H9 (cell line): ENCODE data around the gene SH2D1B. TPM values are rescaled to one million over a fixed set of nuclear protein-coding genes. Genes with fewer than 3 reads are reported as not detected.

ENCODE experiments used
- DNase-seq: peaks from one replicate; pipeline ENCODE4 v3.0.0-alpha.2; 2017
- H2AFZ ChIP-seq: one replicate; pipeline ENCODE4 v1.6.1; 2013; ENCODE audit warnings: mild to moderate bottlenecking, low read length, control low read depth, moderate library complexity
- H2AK5ac ChIP-seq: 2 replicates; pipeline ENCODE4 v1.6.1; 2013; ENCODE audit warnings: low read length, control low read depth, mixed read lengths; ENCODE audit not compliant: insufficient read length
- H2BK120ac ChIP-seq: one replicate; pipeline ENCODE4 v1.6.1; 2013; ENCODE audit warnings: low read depth, mild to moderate bottlenecking, low read length, control low read depth, inconsistent platforms; ENCODE audit not compliant: poor library complexity, severe bottlenecking
- H2BK12ac ChIP-seq: 2 replicates; pipeline ENCODE4 v1.6.1; 2013; ENCODE audit warnings: low read length, control low read depth, mixed read lengths, low read depth; ENCODE audit not compliant: insufficient read length
- H2BK15ac ChIP-seq: 2 replicates; pipeline ENCODE4 v1.6.1; 2013; ENCODE audit warnings: low read depth, low read length, control low read depth
- H2BK20ac ChIP-seq: one replicate; pipeline ENCODE4 v1.6.1; 2013; ENCODE audit warnings: low read depth, mild to moderate bottlenecking, low read length, control low read depth, inconsistent platforms; ENCODE audit not compliant: poor library complexity, severe bottlenecking
- H2BK5ac ChIP-seq: 2 replicates; pipeline ENCODE4 v1.6.1; 2013; ENCODE audit warnings: low read length, control low read depth, mixed read lengths; ENCODE audit not compliant: insufficient read length
- H3K14ac ChIP-seq: 2 replicates; pipeline ENCODE4 v1.6.1; 2013; ENCODE audit warnings: low read length, control low read depth; ENCODE audit not compliant: insufficient read depth
- H3K18ac ChIP-seq: 2 replicates; pipeline ENCODE4 v1.6.1; 2013; ENCODE audit warnings: low read depth, mild to moderate bottlenecking, mixed read lengths, low read length, control low read depth; ENCODE audit not compliant: insufficient read length
- H3K23ac ChIP-seq: 2 replicates; pipeline ENCODE4 v1.6.1; 2013; ENCODE audit warnings: low read length, control low read depth, mixed read lengths, low read depth; ENCODE audit not compliant: insufficient read length
- H3K23me2 ChIP-seq: 2 replicates; pipeline ENCODE4 v1.6.1; 2013; ENCODE audit warnings: low read depth, mild to moderate bottlenecking, mixed read lengths, low read length, control low read depth; ENCODE audit not compliant: insufficient read length, poor library complexity, severe bottlenecking
- H3K27ac ChIP-seq: 2 replicates; pipeline ENCODE4 v1.5.1; 2013; ENCODE audit warnings: low read length, control low read depth, mixed read lengths, low read depth; ENCODE audit not compliant: insufficient read length
- H3K27me3 ChIP-seq: 2 replicates; pipeline ENCODE4 v1.6.1; 2013; ENCODE audit warnings: low read length, control low read depth, inconsistent platforms; ENCODE audit not compliant: insufficient read depth
- H3K4ac ChIP-seq: 2 replicates; pipeline ENCODE4 v1.6.1; 2013; ENCODE audit warnings: low read depth, mild to moderate bottlenecking, control low read depth, inconsistent platforms, low read length, moderate library complexity
- H3K4me1 ChIP-seq: 2 replicates; pipeline ENCODE4 v1.6.1; 2013; ENCODE audit warnings: low read length, control low read depth, inconsistent platforms; ENCODE audit not compliant: insufficient read depth
- H3K4me2 ChIP-seq: 2 replicates; pipeline ENCODE4 v1.6.1; 2013; ENCODE audit warnings: low read length, control low read depth, mixed read lengths; ENCODE audit not compliant: insufficient read length, insufficient read depth
- H3K56ac ChIP-seq: 2 replicates; pipeline ENCODE4 v1.6.1; 2013; ENCODE audit warnings: low read depth, mild to moderate bottlenecking, mixed read lengths, low read length, control low read depth; ENCODE audit not compliant: insufficient read length
- H3K79me1 ChIP-seq: 2 replicates; pipeline ENCODE4 v1.6.1; 2013; ENCODE audit warnings: low read depth, mild to moderate bottlenecking, moderate library complexity, low read length, control low read depth, inconsistent platforms; ENCODE audit not compliant: insufficient read depth, poor library complexity, severe bottlenecking
- H3K79me2 ChIP-seq: 2 replicates; pipeline ENCODE4 v1.6.1; 2013; ENCODE audit warnings: low read length, control low read depth, inconsistent platforms; ENCODE audit not compliant: insufficient read depth
- H3K9ac ChIP-seq: 2 replicates; pipeline ENCODE4 v1.6.1; 2013; ENCODE audit warnings: low read length, control low read depth, mixed read lengths; ENCODE audit not compliant: insufficient read length; ENCODE audit errors: extremely low read depth
- H3K9me3 ChIP-seq: one replicate; pipeline ENCODE4 v1.6.1; 2013; ENCODE audit warnings: low read depth, low read length, inconsistent platforms; ENCODE audit not compliant: control insufficient read depth
- H3T11ph ChIP-seq: one replicate; pipeline ENCODE4 v1.6.1; 2013; ENCODE audit warnings: mild to moderate bottlenecking, low read length, control low read depth, inconsistent platforms
- H4K20me1 ChIP-seq: one replicate; pipeline ENCODE4 v1.6.1; 2013; ENCODE audit not compliant: control insufficient read depth, insufficient read length, insufficient read depth
- H4K5ac ChIP-seq: 2 replicates; pipeline ENCODE4 v1.6.1; 2013; ENCODE audit warnings: low read depth, mild to moderate bottlenecking, mixed read lengths, low read length, control low read depth; ENCODE audit not compliant: insufficient read length
- H4K8ac ChIP-seq: replicated peaks from 2 replicates; pipeline ENCODE4 v1.6.1; 2013; ENCODE audit warnings: low read length, control low read depth, mixed read lengths, low read depth; ENCODE audit not compliant: insufficient read length
- H4K91ac ChIP-seq: 2 replicates; pipeline ENCODE4 v1.6.1; 2013; ENCODE audit warnings: low read depth, mild to moderate bottlenecking, moderate library complexity, mixed read lengths, low read length, control low read depth; ENCODE audit not compliant: insufficient read length
- H3K27ac Mint-ChIP-seq, 3 experiments: 2 replicates in 2 of 3; 3 replicates in 1 of 3; pipeline ENCODE4 v1.8.0; 2020 to 2021; ENCODE audit warnings: mixed read lengths in 3 of 3, mild to moderate bottlenecking in 1 of 3, moderate library complexity in 1 of 3
- H3K27me3 Mint-ChIP-seq: 2 replicates; pipeline ENCODE4 v1.8.0; 2021; ENCODE audit warnings: low read depth, mild to moderate bottlenecking, moderate library complexity, mixed read lengths
- H3K36me3 Mint-ChIP-seq, 3 experiments: 2 replicates in 2 of 3; 3 replicates in 1 of 3; pipeline ENCODE4 v1.8.0; 2020 to 2021; ENCODE audit warnings: low read depth in 3 of 3, mixed read lengths in 3 of 3; ENCODE audit not compliant: insufficient read depth in 1 of 3
- H3K4me1 Mint-ChIP-seq, 2 experiments: 2 replicates each; pipeline ENCODE4 v1.8.0; 2020; ENCODE audit warnings: mixed read lengths in 2 of 2
- H3K4me3 Mint-ChIP-seq, 2 experiments: 2 replicates in 1 of 2; 3 replicates in 1 of 2; pipeline ENCODE4 v1.8.0; 2020 to 2021; ENCODE audit warnings: mild to moderate bottlenecking in 2 of 2, mixed read lengths in 2 of 2, moderate library complexity in 1 of 2
- H3K9me3 Mint-ChIP-seq, 2 experiments: 2 replicates in 1 of 2; 3 replicates in 1 of 2; pipeline ENCODE4 v1.8.0; 2020; ENCODE audit warnings: mild to moderate bottlenecking in 2 of 2, mixed read lengths in 2 of 2, moderate library complexity in 1 of 2
- WGBS: extraction: QIAGEN DNeasy Blood & Tissue Kit; methylation state at CpG from one replicate; pipeline ENCODE4 v1.1.7; 2013; ENCODE audit warnings: missing lambda C conversion rate, low lambda C conversion rate, mixed read lengths; ENCODE audit not compliant: insufficient read length; ENCODE audit errors: extremely low coverage; 5-methylcytosine and 5-hydroxymethylcytosine counted together
- total RNA-seq: library from RNA; stranded (reverse); gene quantifications from 2 replicates; pipeline ENCODE4 v1.2.1, GENCODE V29; 2021
- TF ChIP-seq, protein P1 (sequence below): fragments of 200-600 bp; sonication (generic); conservative IDR thresholded peaks from 3 replicates; pipeline ENCODE4 v1.8.0; 2021; ENCODE audit warnings: antibody characterized with exemption, mild to moderate bottlenecking

Gene SH2D1B
- total RNA-seq, 1 experiment from 2014 or later = not detected

DNA sequence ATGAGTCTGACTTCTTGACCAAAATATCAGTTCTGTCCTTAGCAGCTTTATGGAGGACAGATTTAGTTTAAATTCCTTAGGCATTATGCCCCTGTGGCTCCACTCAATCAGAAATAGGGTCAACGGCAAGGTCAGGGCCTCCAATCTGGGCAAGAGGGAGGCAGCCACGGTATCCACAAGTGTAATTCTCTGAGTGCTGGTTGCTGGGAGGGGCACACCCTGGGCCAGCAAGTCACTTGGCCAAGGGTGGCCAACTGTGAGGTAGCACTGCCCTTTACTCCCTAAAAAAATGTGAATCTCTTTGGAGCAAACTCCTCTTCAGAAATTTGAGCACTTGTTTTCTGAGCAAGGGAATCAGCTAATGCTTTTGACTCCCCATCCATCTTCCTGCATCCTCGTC, 48.1 kb downstream of the SH2D1B start:
- WGBS = no CpG with 5 or more reads among the region's 3 CpGs
- H3K27ac ChIP-seq = no peak overlapping the region

More for the DNA sequence above, 48.1 kb downstream of the SH2D1B start:
- no peak overlapping the region for H4K8ac ChIP-seq
- H3K4me2 ChIP-seq = no peak overlapping the region
- no peaks in the 10 kb centered on the region for H3K9me3 ChIP-seq
- no peak overlapping the region for H3K14ac ChIP-seq
- no peak overlapping the region for H4K5ac ChIP-seq
- Mint-ChIP-seq H3K4me3 (no peak overlapping the region), H3K9me3 (no peaks in the 10 kb centered on the region), H3K4me1 (peaks cover 0 to 7% of the 10 kb centered on the region in 2 experiments; a peak in 2 of 4 replicates), H3K36me3 (peaks cover 0 to 12% (median 3%) of the 10 kb centered on the region in 3 experiments; a peak in 4 of 7 replicates), H3K27me3 (no peaks in the 10 kb centered on the region), H3K27ac (no peak overlapping the region; a peak in 1 of 7 replicates)
- no peaks in the 10 kb centered on the region for H3K23me2 ChIP-seq
- no peak overlapping the region for H3K56ac ChIP-seq
- no peaks in the 10 kb centered on the region for H3K4me1 ChIP-seq
- no peak overlapping the region for H2BK120ac ChIP-seq
- H3T11ph ChIP-seq = no peak overlapping the region
- H3K79me1 ChIP-seq = no peaks in the 10 kb centered on the region
- no peaks in the 10 kb centered on the region for H3K79me2 ChIP-seq
- no peak overlapping the region for H2BK20ac ChIP-seq
- no peak for DNase-seq
- H2BK12ac ChIP-seq = no peak overlapping the region
- no peak overlapping the region for H3K4ac ChIP-seq
- no peak overlapping the region for H3K9ac ChIP-seq
- no peak overlapping the region for H3K18ac ChIP-seq
- H2AFZ ChIP-seq = no peak overlapping the region
- H3K27me3 ChIP-seq = no peaks in the 10 kb centered on the region
- H2BK5ac ChIP-seq = no peak overlapping the region
- H2AK5ac ChIP-seq = no peak overlapping the region
- TF ChIP-seq, protein P1, sequence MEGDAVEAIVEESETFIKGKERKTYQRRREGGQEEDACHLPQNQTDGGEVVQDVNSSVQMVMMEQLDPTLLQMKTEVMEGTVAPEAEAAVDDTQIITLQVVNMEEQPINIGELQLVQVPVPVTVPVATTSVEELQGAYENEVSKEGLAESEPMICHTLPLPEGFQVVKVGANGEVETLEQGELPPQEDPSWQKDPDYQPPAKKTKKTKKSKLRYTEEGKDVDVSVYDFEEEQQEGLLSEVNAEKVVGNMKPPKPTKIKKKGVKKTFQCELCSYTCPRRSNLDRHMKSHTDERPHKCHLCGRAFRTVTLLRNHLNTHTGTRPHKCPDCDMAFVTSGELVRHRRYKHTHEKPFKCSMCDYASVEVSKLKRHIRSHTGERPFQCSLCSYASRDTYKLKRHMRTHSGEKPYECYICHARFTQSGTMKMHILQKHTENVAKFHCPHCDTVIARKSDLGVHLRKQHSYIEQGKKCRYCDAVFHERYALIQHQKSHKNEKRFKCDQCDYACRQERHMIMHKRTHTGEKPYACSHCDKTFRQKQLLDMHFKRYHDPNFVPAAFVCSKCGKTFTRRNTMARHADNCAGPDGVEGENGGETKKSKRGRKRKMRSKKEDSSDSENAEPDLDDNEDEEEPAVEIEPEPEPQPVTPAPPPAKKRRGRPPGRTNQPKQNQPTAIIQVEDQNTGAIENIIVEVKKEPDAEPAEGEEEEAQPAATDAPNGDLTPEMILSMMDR = no peak
- no peak overlapping the region for H4K91ac ChIP-seq
- H4K20me1 ChIP-seq = no peaks in the 10 kb centered on the region
- H2BK15ac ChIP-seq = no peak overlapping the region
- no peak overlapping the region for H3K23ac ChIP-seq
